GM21576 (cell line): ENCODE results near the gene AFG3L2.

Experiments
- ATAC-seq: cut with Tn5 transposase; IDR thresholded peaks from one replicate; pipeline ENCODE4 v1.9.1; 2021; ENCODE audit warnings: mild to moderate bottlenecking, moderate library complexity; ENCODE audit not compliant: unreplicated experiment

AFG3L2 gene

DNA sequence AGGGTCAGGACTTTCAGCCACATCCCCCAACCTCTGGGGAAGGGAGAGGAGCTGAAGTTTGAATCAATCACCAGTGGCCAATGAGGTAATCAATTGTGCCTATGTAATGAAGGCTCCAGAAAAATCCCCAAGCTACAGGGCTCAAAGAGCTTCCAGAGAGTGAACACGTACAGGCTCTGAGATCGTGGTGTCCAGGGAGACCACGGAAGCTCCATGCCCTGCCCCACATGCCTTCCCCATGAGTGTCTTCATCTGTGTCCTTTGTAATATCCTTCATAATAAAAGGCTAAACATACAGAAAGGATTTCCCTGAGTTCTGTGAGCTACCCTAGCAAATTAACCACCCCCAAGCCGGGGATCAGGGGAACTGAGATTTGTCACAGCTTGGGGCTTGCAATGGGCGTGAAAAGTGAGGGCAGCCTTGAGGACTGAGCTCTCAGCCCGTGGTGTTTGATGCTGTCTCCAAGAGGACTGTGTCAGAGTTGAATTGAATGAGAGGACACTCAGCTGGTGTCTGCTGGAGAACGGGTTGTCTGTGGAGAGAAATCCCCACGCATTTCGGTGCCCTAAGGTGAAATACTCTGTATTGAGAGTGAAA lies 94.5 kb downstream of the AFG3L2 start:
- no peak for ATAC-seq

DNA sequence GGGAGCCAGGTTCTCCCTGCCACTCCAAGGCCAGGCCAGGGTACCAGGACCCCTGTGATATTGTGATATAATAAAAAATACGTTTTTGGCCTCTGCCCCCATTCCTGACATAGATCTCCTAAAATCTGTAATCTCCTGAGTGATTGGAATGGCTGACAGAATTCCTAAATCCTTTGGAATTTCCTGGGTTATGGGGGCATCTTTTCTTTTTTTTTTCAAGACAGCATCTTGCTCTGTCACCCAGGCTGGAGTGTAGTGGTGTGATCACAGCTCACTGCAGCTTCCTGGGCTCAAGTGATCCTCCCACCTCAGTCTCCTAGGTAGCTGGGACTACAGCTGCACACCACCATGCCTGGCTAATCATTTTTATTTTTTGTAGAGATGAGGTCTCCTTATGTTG lies 95.2 kb downstream of the AFG3L2 start:
- ATAC-seq, result no peak

DNA sequence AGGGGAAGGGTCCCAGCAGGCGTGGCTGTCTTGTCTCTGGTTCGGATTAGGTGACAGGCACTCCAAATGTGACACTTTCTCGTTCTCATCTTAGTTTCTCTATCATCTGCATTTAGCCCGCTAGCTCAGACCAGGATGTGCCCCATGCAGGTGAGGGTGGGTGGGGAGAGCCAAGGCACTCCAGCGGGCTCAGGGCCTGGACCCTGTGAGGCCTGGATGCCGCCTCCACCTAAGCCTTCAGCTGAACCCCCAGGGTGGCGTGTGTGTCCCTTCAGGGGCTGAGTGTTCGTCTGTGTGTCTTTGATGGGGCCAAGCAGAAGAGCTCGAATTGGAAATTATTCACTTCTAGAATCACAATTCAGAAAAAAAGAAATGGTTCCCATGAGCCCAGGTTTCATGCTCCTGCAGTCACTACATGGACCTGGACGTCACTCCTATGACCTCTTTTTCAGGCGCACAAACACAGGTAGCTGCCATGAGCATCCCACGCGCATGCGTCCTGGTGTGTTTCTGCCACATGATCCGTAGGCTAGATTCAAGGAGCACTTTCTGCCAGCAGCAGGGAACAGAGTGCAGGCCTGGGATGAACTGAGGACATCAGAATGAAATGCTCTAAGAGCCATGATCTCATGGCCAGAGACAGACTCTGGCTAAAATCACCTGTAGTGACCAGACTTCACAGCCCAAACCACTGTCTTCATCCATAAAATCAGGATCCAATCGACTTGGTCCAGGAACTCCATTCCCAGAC lies 97.1 kb downstream of the AFG3L2 start:
- ATAC-seq, result no peak
